MM.1S (cell line): ENCODE measurements around the gene TOPAZ1.

ENCODE experiments used
- EZH2phosphoT487 ChIP-seq: fragments of 300-600 bp; sonication (generic); IDR thresholded peaks from 2 replicates; pipeline ENCODE4 v1.6.1; 2018; ENCODE audit warnings: antibody characterized with exemption, low read length
- TF ChIP-seq, protein P1 (sequence below): fragments of 300-600 bp; sonication (generic); IDR thresholded peaks from 2 replicates; pipeline ENCODE4 v1.5.1; 2016; ENCODE audit warnings: antibody characterized with exemption, low read length, mixed read lengths

GRCh38 chr3:44321335-44321734, 79.6 kb downstream of the TOPAZ1 start:
- TF ChIP-seq, protein P1, sequence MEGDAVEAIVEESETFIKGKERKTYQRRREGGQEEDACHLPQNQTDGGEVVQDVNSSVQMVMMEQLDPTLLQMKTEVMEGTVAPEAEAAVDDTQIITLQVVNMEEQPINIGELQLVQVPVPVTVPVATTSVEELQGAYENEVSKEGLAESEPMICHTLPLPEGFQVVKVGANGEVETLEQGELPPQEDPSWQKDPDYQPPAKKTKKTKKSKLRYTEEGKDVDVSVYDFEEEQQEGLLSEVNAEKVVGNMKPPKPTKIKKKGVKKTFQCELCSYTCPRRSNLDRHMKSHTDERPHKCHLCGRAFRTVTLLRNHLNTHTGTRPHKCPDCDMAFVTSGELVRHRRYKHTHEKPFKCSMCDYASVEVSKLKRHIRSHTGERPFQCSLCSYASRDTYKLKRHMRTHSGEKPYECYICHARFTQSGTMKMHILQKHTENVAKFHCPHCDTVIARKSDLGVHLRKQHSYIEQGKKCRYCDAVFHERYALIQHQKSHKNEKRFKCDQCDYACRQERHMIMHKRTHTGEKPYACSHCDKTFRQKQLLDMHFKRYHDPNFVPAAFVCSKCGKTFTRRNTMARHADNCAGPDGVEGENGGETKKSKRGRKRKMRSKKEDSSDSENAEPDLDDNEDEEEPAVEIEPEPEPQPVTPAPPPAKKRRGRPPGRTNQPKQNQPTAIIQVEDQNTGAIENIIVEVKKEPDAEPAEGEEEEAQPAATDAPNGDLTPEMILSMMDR, result no peak
- TF ChIP-seq EZH2phosphoT487, result no peak
